SK-N-SH (cell line): ENCODE results near the gene ANK2. TPM values are rescaled to one million over a fixed set of nuclear protein-coding genes. Genes with fewer than 3 reads are reported as not detected.

Experiments
- CTCF ChIA-PET: fragments of 300-600, 350-600 bp; formaldehyde crosslinking; extraction: SDS; loops from one replicate; lab custom pipeline; 2021; lab: Yijun Ruan, JAX
- POLR2A ChIA-PET: fragments of 350-600 bp; sonication (Branson Sonifier 250); formaldehyde crosslinking; extraction: SDS; loops from one replicate; lab custom pipeline; 2020; ENCODE audit warnings: antibody characterized with exemption, inconsistent platforms; lab: Yijun Ruan, JAX
- DNase-seq: peaks from one replicate; pipeline ENCODE4 v3.0.0; 2012
- H2AFZ ChIP-seq: fragments of 200-600 bp; sonication (generic); 2 replicates; pipeline ENCODE4 v1.8.1; 2016; ENCODE audit warnings: antibody characterized with exemption, mild to moderate bottlenecking, low read depth
- H3F3A ChIP-seq: fragments of 200-600 bp; sonication (generic); replicated peaks from 2 replicates; pipeline ENCODE3; 2016; ENCODE audit warnings: antibody characterized with exemption, mild to moderate bottlenecking; ENCODE audit not compliant: insufficient read depth
- H3K27ac ChIP-seq, 2 experiments: fragments of 200-500 bp in 1 of 2; fragments of 200-600 bp in 1 of 2; sonication (Bioruptor generic) in 1 of 2; sonication (generic), shearing (Covaris generic) in 1 of 2; 2 replicates each; pipeline versions ENCODE4 v1.5.1 to v1.6.1; 2014 to 2016; ENCODE audit warnings: low read depth in 2 of 2, inconsistent platforms in 1 of 2, low read length in 1 of 2, mild to moderate bottlenecking in 1 of 2, mixed read lengths in 1 of 2
- H3K27me3 ChIP-seq: fragments of 200-600 bp; sonication (generic), shearing (Covaris generic); 2 replicates; pipeline ENCODE4 v1.6.1; 2016; ENCODE audit warnings: mixed run types; ENCODE audit not compliant: insufficient read depth
- H3K36me3 ChIP-seq, 2 experiments: fragments of 200-500 bp in 1 of 2; fragments of 200-600 bp in 1 of 2; sonication (Bioruptor generic) in 1 of 2; sonication (generic) in 1 of 2; replicated peaks in 1 of 2; 2 replicates each; pipeline versions ENCODE3 to v1.5.1; 2014 to 2016; ENCODE audit warnings: low read length in 1 of 2, mild to moderate bottlenecking in 1 of 2; ENCODE audit not compliant: insufficient read depth in 2 of 2, control insufficient read depth in 1 of 2
- H3K4me1 ChIP-seq, 2 experiments: fragments of 200-500 bp in 1 of 2; fragments of 200-600 bp in 1 of 2; sonication (Bioruptor generic) in 1 of 2; sonication (generic), shearing (Covaris generic) in 1 of 2; 2 replicates each; pipeline versions ENCODE4 v1.5.1 to v1.6.1; 2014 to 2016; ENCODE audit warnings: low read depth in 1 of 2, low read length in 1 of 2, mixed run types in 1 of 2; ENCODE audit not compliant: insufficient read depth in 2 of 2, control insufficient read depth in 1 of 2
- H3K4me2 ChIP-seq: fragments of 200-600 bp; sonication (generic), shearing (Covaris generic); 2 replicates; pipeline ENCODE4 v1.6.1; 2017; ENCODE audit warnings: mixed run types
- H3K4me3 ChIP-seq, 2 experiments: fragments of 200-500 bp in 1 of 2; fragments of 200-600 bp in 1 of 2; sonication (Bioruptor generic) in 1 of 2; sonication (generic), shearing (Covaris generic) in 1 of 2; 2 replicates each; pipeline versions ENCODE4 v1.5.1 to v1.8.1; 2014 to 2016; ENCODE audit warnings: low read depth in 2 of 2, inconsistent platforms in 1 of 2, low read length in 1 of 2, mild to moderate bottlenecking in 1 of 2, mixed read lengths in 1 of 2, moderate library complexity in 1 of 2
- H3K79me2 ChIP-seq: fragments of 200-600 bp; sonication (generic); 2 replicates; pipeline ENCODE4 v1.8.1; 2017; ENCODE audit warnings: mild to moderate bottlenecking; ENCODE audit not compliant: insufficient read depth
- H3K9ac ChIP-seq: fragments of 200-600 bp; sonication (generic); 2 replicates; pipeline ENCODE4 v1.6.1; 2017; ENCODE audit warnings: mixed run types
- H3K9me2 ChIP-seq: fragments of 200-600 bp; sonication (generic); 2 replicates; pipeline ENCODE4 v1.6.1; 2017; ENCODE audit warnings: mixed run types
- H3K9me3 ChIP-seq: fragments of 200-600 bp; sonication (generic); 2 replicates; pipeline ENCODE4 v1.6.1; 2017; ENCODE audit warnings: mixed run types, mild to moderate bottlenecking, moderate library complexity
- H4K20me1 ChIP-seq: fragments of 200-600 bp; sonication (generic); 2 replicates; pipeline ENCODE4 v1.6.1; 2017; ENCODE audit warnings: mild to moderate bottlenecking, mixed run types; ENCODE audit not compliant: insufficient read depth
- CHD2 ChIP-seq: fragments of 150-350 bp; IDR thresholded peaks from 2 replicates; pipeline ENCODE4 v1.6.1; 2018; ENCODE audit warnings: low read length; ENCODE audit not compliant: partially characterized antibody
- FOXJ3 ChIP-seq: sonication (generic); formaldehyde crosslinking; IDR thresholded peaks from 2 replicates; pipeline ENCODE4 v1.5.1; 2020; ENCODE audit warnings: mild to moderate bottlenecking, missing genetic modification reagents
- FOXM1 ChIP-seq: IDR thresholded peaks from 2 replicates; pipeline ENCODE4 v1.4.0; 2012; ENCODE audit warnings: low read depth, mild to moderate bottlenecking
- MEF2A ChIP-seq: IDR thresholded peaks from 2 replicates; pipeline ENCODE4 v1.4.0; 2012; ENCODE audit warnings: low read depth, borderline replicate concordance
- POLR2AphosphoS5 ChIP-seq: IDR thresholded peaks from 2 replicates; pipeline ENCODE4 v1.6.1; 2012; ENCODE audit warnings: low read depth, low read length
- RCOR1 ChIP-seq: fragments of 150-350 bp; IDR thresholded peaks from 2 replicates; pipeline ENCODE4 v1.6.1; 2017; ENCODE audit warnings: antibody characterized with exemption, low read length
- SMC3 ChIP-seq: IDR thresholded peaks from 2 replicates; pipeline ENCODE4 v1.6.1; 2012; ENCODE audit warnings: low read depth, low read length, improper control_type of control experiment
- TAF1 ChIP-seq: IDR thresholded peaks from 2 replicates; pipeline ENCODE4 v1.6.1; 2012; ENCODE audit warnings: low read depth, mild to moderate bottlenecking, low read length, moderate library complexity, borderline replicate concordance
- WGBS: methylation state at CpG from one replicate; pipeline ENCODE4 v1.1.6; 2017; ENCODE audit warnings: low lambda C conversion rate; 5-methylcytosine and 5-hydroxymethylcytosine counted together
- polyA plus RNA-seq, 3 experiments: library from polyadenylated mRNA; depleted of rRNA; stranded (reverse); fragments of >200 nt; gene quantifications; 2 replicates each; pipeline ENCODE4 v1.2.3, GENCODE V29; 2012
- TF ChIP-seq, protein P1 (sequence below): IDR thresholded peaks from 2 replicates; pipeline ENCODE4 v1.6.1; 2012; ENCODE audit warnings: mild to moderate bottlenecking, low read depth, low read length, moderate library complexity
- TF ChIP-seq, protein P2 (sequence below): IDR thresholded peaks from 2 replicates; pipeline ENCODE4 v1.4.0; 2012; ENCODE audit warnings: low read depth, borderline replicate concordance
- TF ChIP-seq, protein P3 (sequence below): IDR thresholded peaks from 2 replicates; pipeline ENCODE4 v1.4.0; 2012; ENCODE audit warnings: low read depth, borderline replicate concordance

Gene ANK2
- polyA plus RNA-seq, 1 of the 3 experiments (the other 2 are of a cell fraction) = 0.69 TPM

DNA sequence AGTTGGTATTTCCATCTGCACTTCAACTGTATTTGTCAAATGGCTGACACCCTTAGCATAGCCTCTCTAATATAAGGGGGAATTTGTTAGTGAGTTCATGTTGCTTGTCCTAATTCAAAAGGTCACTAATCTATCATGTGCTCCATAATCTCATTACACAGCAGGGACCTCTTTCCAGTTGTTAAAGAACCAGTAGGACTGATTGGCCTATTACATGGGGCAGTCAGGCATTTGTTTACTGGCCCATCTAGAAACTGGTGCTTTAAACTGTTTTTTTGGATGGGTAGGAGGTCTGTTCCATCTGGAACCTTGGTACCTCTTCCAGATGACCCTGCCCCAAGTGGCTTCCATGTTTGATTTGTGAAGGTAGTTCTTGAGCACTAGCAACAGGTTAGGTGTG is 11.4 kb downstream of the ANK2 start:
- Histone ChIP-seq H3K4me2 (no peak overlapping the region), H3K4me1 (peaks cover 0 to 3% of the 10 kb centered on the region in 2 experiments; a peak in 2 of 4 replicates), H3K9me3 (no peaks in the 10 kb centered on the region), H3K27ac (no peak overlapping the region), H3K9me2 (no peaks in the 10 kb centered on the region), H2AFZ (no peak overlapping the region), H3K36me3 (no peaks in the 10 kb centered on the region), H3K4me3 (no peak overlapping the region), H3F3A (no peaks in the 10 kb centered on the region), H3K27me3 (no peaks in the 10 kb centered on the region), H3K79me2 (no peaks in the 10 kb centered on the region; the same call in 1 of the 2 replicates), H4K20me1 (no peaks in the 10 kb centered on the region), H3K9ac (no peak overlapping the region)
- CTCF ChIA-PET = no interaction called here
- POLR2A ChIA-PET = no interaction called here
- no peak for DNase-seq
- TF ChIP-seq TAF1 (no peak), POLR2AphosphoS5 (no peak), CHD2 (no peak), FOXJ3 (no peak)

DNA sequence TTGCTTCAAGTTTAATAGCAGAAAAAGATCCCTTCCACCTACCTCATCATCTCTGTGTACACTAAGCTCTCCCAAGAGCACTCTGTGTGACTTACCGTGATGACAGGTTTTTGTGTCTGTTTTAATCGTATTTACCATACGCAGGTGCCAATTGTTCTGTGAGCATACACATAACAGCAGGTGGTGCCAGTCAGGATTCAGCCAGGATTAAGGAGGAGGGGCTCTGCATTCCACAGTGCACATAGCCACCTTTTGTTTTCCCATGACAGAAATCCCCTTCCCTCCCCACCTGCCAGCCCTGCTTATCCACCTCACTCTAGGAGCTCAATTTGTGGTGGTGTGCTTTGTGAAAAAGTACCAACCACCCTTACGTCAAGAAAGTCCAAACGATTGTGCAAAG is 14.8 kb downstream of the ANK2 start:
- peaks cover 0 to 4% of the 10 kb centered on the region in 2 experiments; a peak in 2 of 4 replicates for H3K4me1 ChIP-seq
- POLR2A ChIA-PET = no interaction called here
- H3K27ac ChIP-seq = no peak overlapping the region
- CTCF ChIA-PET = no interaction called here
- WGBS = 83% methylated on average over 5 of the region's 5 CpGs
- H3K4me3 ChIP-seq = no peak overlapping the region
- TF ChIP-seq RCOR1 = no peak
- no peak for TF ChIP-seq SMC3
- TF ChIP-seq, protein P1, sequence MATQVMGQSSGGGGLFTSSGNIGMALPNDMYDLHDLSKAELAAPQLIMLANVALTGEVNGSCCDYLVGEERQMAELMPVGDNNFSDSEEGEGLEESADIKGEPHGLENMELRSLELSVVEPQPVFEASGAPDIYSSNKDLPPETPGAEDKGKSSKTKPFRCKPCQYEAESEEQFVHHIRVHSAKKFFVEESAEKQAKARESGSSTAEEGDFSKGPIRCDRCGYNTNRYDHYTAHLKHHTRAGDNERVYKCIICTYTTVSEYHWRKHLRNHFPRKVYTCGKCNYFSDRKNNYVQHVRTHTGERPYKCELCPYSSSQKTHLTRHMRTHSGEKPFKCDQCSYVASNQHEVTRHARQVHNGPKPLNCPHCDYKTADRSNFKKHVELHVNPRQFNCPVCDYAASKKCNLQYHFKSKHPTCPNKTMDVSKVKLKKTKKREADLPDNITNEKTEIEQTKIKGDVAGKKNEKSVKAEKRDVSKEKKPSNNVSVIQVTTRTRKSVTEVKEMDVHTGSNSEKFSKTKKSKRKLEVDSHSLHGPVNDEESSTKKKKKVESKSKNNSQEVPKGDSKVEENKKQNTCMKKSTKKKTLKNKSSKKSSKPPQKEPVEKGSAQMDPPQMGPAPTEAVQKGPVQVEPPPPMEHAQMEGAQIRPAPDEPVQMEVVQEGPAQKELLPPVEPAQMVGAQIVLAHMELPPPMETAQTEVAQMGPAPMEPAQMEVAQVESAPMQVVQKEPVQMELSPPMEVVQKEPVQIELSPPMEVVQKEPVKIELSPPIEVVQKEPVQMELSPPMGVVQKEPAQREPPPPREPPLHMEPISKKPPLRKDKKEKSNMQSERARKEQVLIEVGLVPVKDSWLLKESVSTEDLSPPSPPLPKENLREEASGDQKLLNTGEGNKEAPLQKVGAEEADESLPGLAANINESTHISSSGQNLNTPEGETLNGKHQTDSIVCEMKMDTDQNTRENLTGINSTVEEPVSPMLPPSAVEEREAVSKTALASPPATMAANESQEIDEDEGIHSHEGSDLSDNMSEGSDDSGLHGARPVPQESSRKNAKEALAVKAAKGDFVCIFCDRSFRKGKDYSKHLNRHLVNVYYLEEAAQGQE = no peak
- TF ChIP-seq, protein P2, sequence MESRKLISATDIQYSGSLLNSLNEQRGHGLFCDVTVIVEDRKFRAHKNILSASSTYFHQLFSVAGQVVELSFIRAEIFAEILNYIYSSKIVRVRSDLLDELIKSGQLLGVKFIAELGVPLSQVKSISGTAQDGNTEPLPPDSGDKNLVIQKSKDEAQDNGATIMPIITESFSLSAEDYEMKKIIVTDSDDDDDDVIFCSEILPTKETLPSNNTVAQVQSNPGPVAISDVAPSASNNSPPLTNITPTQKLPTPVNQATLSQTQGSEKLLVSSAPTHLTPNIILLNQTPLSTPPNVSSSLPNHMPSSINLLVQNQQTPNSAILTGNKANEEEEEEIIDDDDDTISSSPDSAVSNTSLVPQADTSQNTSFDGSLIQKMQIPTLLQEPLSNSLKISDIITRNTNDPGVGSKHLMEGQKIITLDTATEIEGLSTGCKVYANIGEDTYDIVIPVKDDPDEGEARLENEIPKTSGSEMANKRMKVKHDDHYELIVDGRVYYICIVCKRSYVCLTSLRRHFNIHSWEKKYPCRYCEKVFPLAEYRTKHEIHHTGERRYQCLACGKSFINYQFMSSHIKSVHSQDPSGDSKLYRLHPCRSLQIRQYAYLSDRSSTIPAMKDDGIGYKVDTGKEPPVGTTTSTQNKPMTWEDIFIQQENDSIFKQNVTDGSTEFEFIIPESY = no peak
- no peak for TF ChIP-seq TAF1
- TF ChIP-seq MEF2A = no peak
- TF ChIP-seq FOXM1 = no peak
- TF ChIP-seq, protein P3, sequence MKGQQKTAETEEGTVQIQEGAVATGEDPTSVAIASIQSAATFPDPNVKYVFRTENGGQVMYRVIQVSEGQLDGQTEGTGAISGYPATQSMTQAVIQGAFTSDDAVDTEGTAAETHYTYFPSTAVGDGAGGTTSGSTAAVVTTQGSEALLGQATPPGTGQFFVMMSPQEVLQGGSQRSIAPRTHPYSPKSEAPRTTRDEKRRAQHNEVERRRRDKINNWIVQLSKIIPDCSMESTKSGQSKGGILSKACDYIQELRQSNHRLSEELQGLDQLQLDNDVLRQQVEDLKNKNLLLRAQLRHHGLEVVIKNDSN = no peak
- TF ChIP-seq, all 33 proteins: peak for 0
- H2AFZ ChIP-seq = 0 out of 2 replicates have a peak overlapping the region, but pooled peaks have one; percentile 3
- no peaks in the 10 kb centered on the region for H4K20me1 ChIP-seq
- H3K79me2 ChIP-seq = no peaks in the 10 kb centered on the region; the same call in 1 of the 2 replicates
- H3K36me3 ChIP-seq = no peaks in the 10 kb centered on the region
- DNase-seq = no peak
- H3K9me3 ChIP-seq = no peaks in the 10 kb centered on the region
- H3K9me2 ChIP-seq = no peaks in the 10 kb centered on the region
- H3K9ac ChIP-seq = no peak overlapping the region
- H3F3A ChIP-seq = no peaks in the 10 kb centered on the region
- H3K4me2 ChIP-seq = no peak overlapping the region
- no peaks in the 10 kb centered on the region for H3K27me3 ChIP-seq
